Testis (tissue), 2 donors: ENCODE results near the gene CIITA.

ENCODE experiments used
- CTCF ChIP-seq, 3 experiments: fragments of 450-650 bp in 2 of 3; fragments of 200-600 bp in 1 of 3; sonication (generic) in 1 of 3; IDR thresholded peaks; one replicate each; pipeline ENCODE4 v1.5.1; 2016 to 2019; ENCODE audit warnings: antibody characterized with exemption in 3 of 3, mild to moderate bottlenecking in 2 of 3, moderate library complexity in 1 of 3
- POLR2A ChIP-seq: fragments of 450-650 bp; IDR thresholded peaks from one replicate; pipeline ENCODE4 v1.6.1; 2017; ENCODE audit warnings: antibody characterized with exemption, mild to moderate bottlenecking, moderate library complexity

GRCh38 chr16:10897134-10897533, 20.1 kb downstream of the CIITA start:
- no peak for TF ChIP-seq CTCF (IDR thresholded peaks at IDR 0.05)
- no peak for TF ChIP-seq POLR2A
